ENCODE results near the gene ZNF341. TPM values are rescaled to one million over a fixed set of nuclear protein-coding genes. Genes with fewer than 3 reads are reported as not detected.
A peak's percentile ranks its signal among the peaks of the same experiment; 100 is the strongest.

ZNF341 gene
- total and polyA plus RNA-seq, 2 experiments from 2014 or later: 4.3 to 6.1 TPM

DNA sequence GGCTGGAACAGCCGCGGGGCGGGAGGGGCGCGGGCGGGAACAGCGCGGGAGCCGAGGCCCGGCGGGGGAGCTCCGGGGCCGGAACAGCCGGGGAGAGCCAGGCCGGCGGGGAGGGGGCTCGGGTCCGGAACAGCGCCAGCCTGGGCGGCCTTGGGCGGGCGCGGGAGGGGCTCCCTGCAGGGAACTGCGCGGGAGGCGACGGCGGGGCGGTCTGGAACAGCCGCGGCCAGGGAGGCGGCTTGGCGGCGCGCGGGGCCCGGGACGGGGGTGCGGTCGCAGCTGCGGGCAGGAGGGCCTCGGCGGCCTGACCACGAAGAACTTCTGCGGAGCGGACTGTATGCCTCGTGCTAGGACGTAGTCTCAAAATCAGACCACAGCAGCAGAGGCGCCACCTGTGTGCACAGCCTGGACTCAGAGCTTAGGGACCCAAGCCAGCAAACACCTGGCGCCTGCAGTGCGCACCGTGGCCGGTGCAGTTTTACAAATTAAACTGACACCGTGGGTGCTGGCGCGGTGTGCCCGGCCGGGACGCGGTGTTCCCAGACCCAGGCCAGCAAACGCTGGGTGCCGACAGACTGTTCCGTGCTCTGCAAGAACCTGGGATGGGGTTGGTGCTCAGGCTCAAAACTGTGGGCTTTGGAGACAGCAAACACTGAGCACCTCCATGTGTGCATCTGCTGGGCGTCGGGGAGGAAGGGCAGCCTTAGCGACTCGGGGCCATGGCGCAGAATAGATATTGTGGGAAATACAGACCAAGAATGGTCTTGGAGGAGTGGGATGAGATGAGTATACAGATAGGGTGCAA lies 572 bp downstream of the ZNF341 start:
- no peaks in the 10 kb centered on the region for H3K79me2 ChIP-seq (replicated peaks; ENCODE audit: insufficient read depth)
- peak overlapping the region; percentile 74 for H3K4me3 ChIP-seq
- DNase-seq (ENCODE audit: low spot score) (peak; percentile 87), ATAC-seq (peak; percentile 66)
- TF ChIP-seq POLR2AphosphoS5 (IDR thresholded peaks at IDR 0.05; ENCODE audit: low read depth): peak; percentile 41
- TF ChIP-seq ZNF114 (CRISPR knock-in tag; IDR thresholded peaks at IDR 0.05): no peak
- no peaks in the 10 kb centered on the region for H4K20me1 ChIP-seq (replicated peaks; ENCODE audit: insufficient read depth)
- no peaks in the 10 kb centered on the region for H3K27me3 ChIP-seq (ENCODE audit: insufficient read depth)
- peak overlapping the region; percentile 86; the same call in 1 of the 2 replicates for H3K27ac ChIP-seq (ENCODE audit: low read depth)
- peak overlapping the region; percentile 98 for H2AFZ ChIP-seq
- H3K36me3 ChIP-seq (ENCODE audit: insufficient read depth): no peaks in the 10 kb centered on the region
- H3K27ac Mint-ChIP-seq: no peak overlapping the region
- H3F3A ChIP-seq (replicated peaks; ENCODE audit: low read depth): peaks cover 6% of the 10 kb centered on the region; the same call in 1 of the 2 replicates
- H3K4me2 ChIP-seq: peak overlapping the region; percentile 97
- H3K4me3 Mint-ChIP-seq: peak overlapping the region; percentile 76
- peaks cover 16% of the 10 kb centered on the region for H3K36me3 Mint-ChIP-seq (ENCODE audit: low read depth)
- peaks cover 24% of the 10 kb centered on the region for H3K27me3 Mint-ChIP-seq (ENCODE audit: insufficient read depth, low read depth, poor library complexity)
- H3K9me3 Mint-ChIP-seq: peaks cover 17% of the 10 kb centered on the region
- H3K9me2 ChIP-seq (ENCODE audit: insufficient read depth): no peaks in the 10 kb centered on the region
- H3K4me1 Mint-ChIP-seq: peaks cover 17% of the 10 kb centered on the region
- peaks cover 17% of the 10 kb centered on the region; the same call in 1 of the 2 replicates for H3K4me1 ChIP-seq (ENCODE audit: insufficient read depth)

GRCh38 chr20:33733654-33734576 lies 2.1 kb downstream of the ZNF341 start:
- H3K4me3 Mint-ChIP-seq: peak overlapping the region; percentile 28; the same call in 2 of the 3 replicates
- no peaks in the 10 kb centered on the region for H4K20me1 ChIP-seq (replicated peaks; ENCODE audit: insufficient read depth)
- peak overlapping the region; percentile 49 for H3K4me2 ChIP-seq
- H3K4me1 Mint-ChIP-seq: peaks cover 22% of the 10 kb centered on the region
- H3K9me3 Mint-ChIP-seq: peaks cover 21% of the 10 kb centered on the region
- H3K27ac Mint-ChIP-seq: peak overlapping the region; percentile 3; the same call in 1 of the 2 replicates
- H3K9me2 ChIP-seq (ENCODE audit: insufficient read depth): no peaks in the 10 kb centered on the region
- ATAC-seq: no peak
- H3K79me2 ChIP-seq (replicated peaks; ENCODE audit: insufficient read depth): no peaks in the 10 kb centered on the region
- no peaks in the 10 kb centered on the region for H3K36me3 ChIP-seq (ENCODE audit: insufficient read depth)
- peak; percentile 49 for DNase-seq (ENCODE audit: low spot score)
- H3K36me3 Mint-ChIP-seq (ENCODE audit: low read depth): peaks cover 25% of the 10 kb centered on the region
- no peak overlapping the region; the same call in 1 of the 2 replicates for H3K4me3 ChIP-seq
- peaks cover 6% of the 10 kb centered on the region; the same call in 1 of the 2 replicates for H3F3A ChIP-seq (replicated peaks; ENCODE audit: low read depth)
- peaks cover 22% of the 10 kb centered on the region for H3K4me1 ChIP-seq (ENCODE audit: insufficient read depth)
- H3K27me3 Mint-ChIP-seq (ENCODE audit: insufficient read depth, low read depth, poor library complexity): peaks cover 22% of the 10 kb centered on the region
- H3K27ac ChIP-seq (ENCODE audit: low read depth): peak overlapping the region; percentile 71
- H3K27me3 ChIP-seq (ENCODE audit: insufficient read depth): no peaks in the 10 kb centered on the region
- no peak overlapping the region for H2AFZ ChIP-seq
- TF ChIP-seq EZH2phosphoT487 (IDR thresholded peaks at IDR 0.05; ENCODE audit: unreplicated experiment) (no peak), POLR2AphosphoS5 (IDR thresholded peaks at IDR 0.05; ENCODE audit: low read depth) (no peak), ZNF331 (CRISPR knock-in tag; IDR thresholded peaks at IDR 0.05; ENCODE audit: low read depth) (no peak), CREB1 (CRISPR knock-in tag; IDR thresholded peaks at IDR 0.05; ENCODE audit: low read depth) (no peak), JUNB (IDR thresholded peaks at IDR 0.05; ENCODE audit: unreplicated experiment) (no peak), EZH2 (IDR thresholded peaks at IDR 0.05; ENCODE audit: low read depth, unreplicated experiment) (no peak), NANOG (IDR thresholded peaks at IDR 0.05; ENCODE audit: borderline replicate concordance) (no peak)
- TF ChIP-seq, protein P1, sequence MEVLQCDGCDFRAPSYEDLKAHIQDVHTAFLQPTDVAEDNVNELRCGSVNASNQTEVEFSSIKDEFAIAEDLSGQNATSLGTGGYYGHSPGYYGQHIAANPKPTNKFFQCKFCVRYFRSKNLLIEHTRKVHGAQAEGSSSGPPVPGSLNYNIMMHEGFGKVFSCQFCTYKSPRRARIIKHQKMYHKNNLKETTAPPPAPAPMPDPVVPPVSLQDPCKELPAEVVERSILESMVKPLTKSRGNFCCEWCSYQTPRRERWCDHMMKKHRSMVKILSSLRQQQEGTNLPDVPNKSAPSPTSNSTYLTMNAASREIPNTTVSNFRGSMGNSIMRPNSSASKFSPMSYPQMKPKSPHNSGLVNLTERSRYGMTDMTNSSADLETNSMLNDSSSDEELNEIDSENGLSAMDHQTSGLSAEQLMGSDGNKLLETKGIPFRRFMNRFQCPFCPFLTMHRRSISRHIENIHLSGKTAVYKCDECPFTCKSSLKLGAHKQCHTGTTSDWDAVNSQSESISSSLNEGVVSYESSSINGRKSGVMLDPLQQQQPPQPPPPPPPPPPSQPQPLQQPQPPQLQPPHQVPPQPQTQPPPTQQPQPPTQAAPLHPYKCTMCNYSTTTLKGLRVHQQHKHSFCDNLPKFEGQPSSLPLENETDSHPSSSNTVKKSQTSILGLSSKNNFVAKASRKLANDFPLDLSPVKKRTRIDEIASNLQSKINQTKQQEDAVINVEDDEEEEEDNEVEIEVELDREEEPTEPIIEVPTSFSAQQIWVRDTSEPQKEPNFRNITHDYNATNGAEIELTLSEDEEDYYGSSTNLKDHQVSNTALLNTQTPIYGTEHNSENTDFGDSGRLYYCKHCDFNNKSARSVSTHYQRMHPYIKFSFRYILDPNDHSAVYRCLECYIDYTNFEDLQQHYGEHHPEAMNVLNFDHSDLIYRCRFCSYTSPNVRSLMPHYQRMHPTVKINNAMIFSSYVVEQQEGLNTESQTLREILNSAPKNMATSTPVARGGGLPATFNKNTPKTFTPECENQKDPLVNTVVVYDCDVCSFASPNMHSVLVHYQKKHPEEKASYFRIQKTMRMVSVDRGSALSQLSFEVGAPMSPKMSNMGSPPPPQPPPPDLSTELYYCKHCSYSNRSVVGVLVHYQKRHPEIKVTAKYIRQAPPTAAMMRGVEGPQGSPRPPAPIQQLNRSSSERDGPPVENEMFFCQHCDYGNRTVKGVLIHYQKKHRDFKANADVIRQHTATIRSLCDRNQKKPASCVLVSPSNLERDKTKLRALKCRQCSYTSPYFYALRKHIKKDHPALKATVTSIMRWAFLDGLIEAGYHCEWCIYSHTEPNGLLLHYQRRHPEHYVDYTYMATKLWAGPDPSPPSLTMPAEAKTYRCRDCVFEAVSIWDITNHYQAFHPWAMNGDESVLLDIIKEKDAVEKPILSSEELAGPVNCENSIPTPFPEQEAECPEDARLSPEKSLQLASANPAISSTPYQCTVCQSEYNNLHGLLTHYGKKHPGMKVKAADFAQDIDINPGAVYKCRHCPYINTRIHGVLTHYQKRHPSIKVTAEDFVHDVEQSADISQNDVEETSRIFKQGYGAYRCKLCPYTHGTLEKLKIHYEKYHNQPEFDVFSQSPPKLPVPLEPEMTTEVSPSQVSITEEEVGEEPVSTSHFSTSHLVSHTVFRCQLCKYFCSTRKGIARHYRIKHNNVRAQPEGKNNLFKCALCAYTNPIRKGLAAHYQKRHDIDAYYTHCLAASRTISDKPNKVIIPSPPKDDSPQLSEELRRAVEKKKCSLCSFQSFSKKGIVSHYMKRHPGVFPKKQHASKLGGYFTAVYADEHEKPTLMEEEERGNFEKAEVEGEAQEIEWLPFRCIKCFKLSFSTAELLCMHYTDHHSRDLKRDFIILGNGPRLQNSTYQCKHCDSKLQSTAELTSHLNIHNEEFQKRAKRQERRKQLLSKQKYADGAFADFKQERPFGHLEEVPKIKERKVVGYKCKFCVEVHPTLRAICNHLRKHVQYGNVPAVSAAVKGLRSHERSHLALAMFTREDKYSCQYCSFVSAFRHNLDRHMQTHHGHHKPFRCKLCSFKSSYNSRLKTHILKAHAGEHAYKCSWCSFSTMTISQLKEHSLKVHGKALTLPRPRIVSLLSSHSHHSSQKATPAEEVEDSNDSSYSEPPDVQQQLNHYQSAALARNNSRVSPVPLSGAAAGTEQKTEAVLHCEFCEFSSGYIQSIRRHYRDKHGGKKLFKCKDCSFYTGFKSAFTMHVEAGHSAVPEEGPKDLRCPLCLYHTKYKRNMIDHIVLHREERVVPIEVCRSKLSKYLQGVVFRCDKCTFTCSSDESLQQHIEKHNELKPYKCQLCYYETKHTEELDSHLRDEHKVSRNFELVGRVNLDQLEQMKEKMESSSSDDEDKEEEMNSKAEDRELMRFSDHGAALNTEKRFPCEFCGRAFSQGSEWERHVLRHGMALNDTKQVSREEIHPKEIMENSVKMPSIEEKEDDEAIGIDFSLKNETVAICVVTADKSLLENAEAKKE (CRISPR knock-in tag; IDR thresholded peaks at IDR 0.05): no peak

Measured in GM23338 (cell line).